Measurements from ENCODE around the gene SSH2. TPM values are rescaled to one million over a fixed set of nuclear protein-coding genes. Genes with fewer than 3 reads are reported as not detected.

Gene SSH2
- total and polyA plus RNA-seq, 5 experiments from 2014 or later: 27.1 to 73.9 (median 32.6) TPM

- H3K27ac Mint-ChIP-seq: peak overlapping the region; percentile 74 to 96 (median 85)
- H3K9me3 Mint-ChIP-seq: no peaks in the 10 kb centered on the region
- H3K4me3 Mint-ChIP-seq: peak overlapping the region; percentile 70 to 99 (median 87)
- no peak for DNase-seq
- peaks cover 3 to 35% (median 5%) of the 10 kb centered on the region in 3 donors for H3K36me3 Mint-ChIP-seq
- POLR2A ChIA-PET: interaction anchor here (0.5 to 1.5 kb wide), 4 partner anchors 34 to 56 kb away, joined by 3 to 5 read pairs (median 4); no protein-coding TSS in a partner anchor
- H3K27me3 Mint-ChIP-seq: no peaks in the 10 kb centered on the region
- ATAC-seq: no peak
- peaks cover 10 to 72% (median 47%) of the 10 kb centered on the region in 4 donors for H3K4me1 Mint-ChIP-seq
Observed at GRCh38 chr17:29757788-29758187, 172.2 kb downstream of the SSH2 start.

GRCh38 chr17:29753845-29754439 is 176.1 kb downstream of the SSH2 start:
- Mint-ChIP-seq H3K9me3 (no peaks in the 10 kb centered on the region), H3K27ac (peak overlapping the region in 4 of 10 donors; percentile 48 to 75 (median 62)), H3K27me3 (no peaks in the 10 kb centered on the region), H3K4me3 (no peak overlapping the region), H3K36me3 (peaks cover 0 to 61% (median 9%) of the 10 kb centered on the region in 3 donors), H3K4me1 (peaks cover 15 to 83% (median 52%) of the 10 kb centered on the region in 4 donors)
- POLR2A ChIA-PET: interaction anchor here (0.7 to 1.7 kb wide), 5 partner anchors 19 to 1309 kb away, joined by 3 to 7 read pairs (median 4); no protein-coding TSS in a partner anchor
- ATAC-seq (no peak), DNase-seq (no peak)

DNA sequence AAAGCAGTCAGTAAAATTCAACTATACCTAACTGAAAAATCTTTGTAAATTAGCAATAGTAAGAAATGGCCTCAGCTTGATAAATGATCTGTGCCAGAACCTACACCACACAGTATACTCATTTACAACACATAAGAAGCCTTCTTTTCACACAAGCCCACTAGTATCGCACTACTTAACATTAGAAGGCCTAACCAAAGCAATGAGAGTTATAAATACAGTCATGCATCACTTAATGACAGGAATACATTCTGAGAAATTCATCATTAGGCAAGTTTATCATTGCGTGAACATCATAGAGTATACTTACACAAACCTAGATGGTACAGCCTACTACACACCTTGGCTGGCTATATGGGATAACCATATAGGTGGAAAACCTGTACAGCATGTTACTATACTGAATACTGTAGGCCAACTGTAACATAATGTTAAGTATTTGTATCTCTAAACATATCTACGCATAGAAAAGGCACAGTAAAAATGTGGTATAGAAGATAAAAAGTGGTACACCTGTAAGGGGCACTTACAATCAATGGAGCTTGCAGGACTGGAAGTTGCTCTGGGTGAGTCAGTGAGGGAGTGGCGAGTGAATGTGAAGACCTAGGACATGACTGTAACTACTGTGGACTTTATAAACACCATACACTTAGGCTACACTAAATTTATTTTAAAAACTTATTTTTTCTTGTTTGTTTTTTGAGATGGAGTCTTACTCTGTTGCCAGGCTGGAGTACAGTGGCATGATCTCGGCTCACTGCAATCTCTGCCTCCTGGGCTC is 180.8 kb downstream of the SSH2 start:
- H3K4me3 Mint-ChIP-seq: peak overlapping the region in 5 of 10 donors; percentile 15 to 52 (median 36)

GRCh38 chr17:29748400-29748799 is 181.6 kb downstream of the SSH2 start:
- H3K4me3 Mint-ChIP-seq: no peak overlapping the region
- ATAC-seq (no peak), DNase-seq (no peak)
- H3K9me3 Mint-ChIP-seq: no peaks in the 10 kb centered on the region
- H3K27ac Mint-ChIP-seq: peak overlapping the region in 3 of 10 donors; percentile 63 to 73 (median 67)
- no peaks in the 10 kb centered on the region for H3K27me3 Mint-ChIP-seq
- H3K4me1 Mint-ChIP-seq: peaks cover 24 to 90% (median 80%) of the 10 kb centered on the region in 4 donors
- peaks cover 0 to 56% (median 9%) of the 10 kb centered on the region in 3 donors for H3K36me3 Mint-ChIP-seq
- POLR2A ChIA-PET: no interaction called here

More for the DNA sequence above, 180.8 kb downstream of the SSH2 start:
- Mint-ChIP-seq H3K36me3 (peaks cover 0 to 64% (median 9%) of the 10 kb centered on the region in 3 donors), H3K27me3 (no peaks in the 10 kb centered on the region), H3K4me1 (peaks cover 23 to 93% (median 77%) of the 10 kb centered on the region in 4 donors), H3K9me3 (no peaks in the 10 kb centered on the region), H3K27ac (peak overlapping the region in 5 of 10 donors; percentile 50 to 78 (median 63))
- POLR2A ChIA-PET: interaction anchor here (0.6 kb wide), 1 partner anchor 89 kb away, joined by 6 read pairs; no protein-coding TSS in a partner anchor
- ATAC-seq: no peak
- DNase-seq: no peak

GRCh38 chr17:29747660-29748059 is 182.4 kb downstream of the SSH2 start:
- ATAC-seq (no peak), DNase-seq (no peak)
- Mint-ChIP-seq H3K4me1 (peaks cover 25 to 90% (median 81%) of the 10 kb centered on the region in 4 donors), H3K9me3 (no peaks in the 10 kb centered on the region), H3K4me3 (peak overlapping the region in 7 of 10 donors; percentile 18 to 51 (median 23)), H3K27ac (peak overlapping the region in 9 of 10 donors; percentile 1 to 73 (median 36)), H3K36me3 (peaks cover 0 to 49% (median 6%) of the 10 kb centered on the region in 3 donors), H3K27me3 (no peaks in the 10 kb centered on the region)
- POLR2A ChIA-PET: no interaction called here

DNA sequence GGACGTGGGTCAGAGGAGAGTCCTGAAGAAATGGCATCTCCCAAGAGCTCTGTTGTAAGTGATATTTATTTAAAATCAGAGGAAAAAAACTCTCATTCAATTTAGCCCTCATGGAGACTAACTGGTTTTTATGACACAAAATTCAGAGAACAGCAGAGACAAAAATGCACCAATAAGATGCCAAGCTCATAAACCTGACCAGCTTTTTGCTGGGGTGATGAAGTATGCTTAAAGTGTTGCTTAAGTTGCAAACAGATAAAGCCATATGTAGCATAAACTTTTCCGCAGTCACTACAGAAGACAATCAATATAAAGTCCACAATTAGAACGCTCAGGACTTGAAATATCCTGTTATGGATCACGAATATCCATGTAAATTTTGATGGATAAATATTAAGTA is 183.4 kb downstream of the SSH2 start:
- no peak for ATAC-seq
- H3K27me3 Mint-ChIP-seq: no peaks in the 10 kb centered on the region
- H3K4me3 Mint-ChIP-seq: no peak overlapping the region
- DNase-seq: no peak
- peaks cover 24 to 89% (median 86%) of the 10 kb centered on the region in 4 donors for H3K4me1 Mint-ChIP-seq
- H3K27ac Mint-ChIP-seq: peak overlapping the region in 3 of 10 donors; percentile 2 to 73 (median 57)
- H3K9me3 Mint-ChIP-seq: no peaks in the 10 kb centered on the region
- peaks cover 0 to 49% (median 6%) of the 10 kb centered on the region in 3 donors for H3K36me3 Mint-ChIP-seq
- POLR2A ChIA-PET: interaction anchor here (0.7 kb wide), 2 partner anchors 13 to 84 kb away, joined by 3 to 5 read pairs; no protein-coding TSS in a partner anchor

DNA sequence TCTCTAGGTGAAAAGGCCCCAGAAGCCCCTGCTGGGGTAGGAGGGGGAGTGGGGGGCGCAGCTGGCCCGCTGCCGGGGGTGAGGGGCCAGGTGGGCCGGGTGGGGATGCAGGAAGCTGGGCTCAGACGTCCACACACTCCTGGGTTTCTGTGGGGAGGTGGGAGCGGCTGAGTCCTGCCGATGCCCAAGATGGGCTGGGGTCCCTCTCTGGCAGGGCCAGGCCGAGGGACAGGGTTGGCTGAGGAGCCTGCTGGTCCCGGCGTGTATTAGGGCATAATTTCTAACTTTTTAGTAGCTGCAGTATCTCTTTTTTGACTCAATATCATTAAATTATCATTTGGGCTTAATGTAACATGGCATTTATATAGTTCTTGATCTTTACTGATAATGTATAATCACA is 185.9 kb downstream of the SSH2 start:
- no peaks in the 10 kb centered on the region for H3K27me3 Mint-ChIP-seq
- DNase-seq (no peak), ATAC-seq (no peak)
- peak overlapping the region in 7 of 10 donors; percentile 17 to 73 (median 37) for H3K27ac Mint-ChIP-seq
- H3K36me3 Mint-ChIP-seq: peaks cover 0 to 28% (median 0%) of the 10 kb centered on the region in 3 donors
- no peak overlapping the region for H3K4me3 Mint-ChIP-seq
- POLR2A ChIA-PET: interaction anchor here (0.5 to 1.3 kb wide), 3 partner anchors 20 to 81 kb away, joined by 3 to 7 read pairs (median 3); no protein-coding TSS in a partner anchor
- peaks cover 25 to 94% (median 88%) of the 10 kb centered on the region in 4 donors for H3K4me1 Mint-ChIP-seq
- no peaks in the 10 kb centered on the region for H3K9me3 Mint-ChIP-seq

- Mint-ChIP-seq H3K27me3 (no peaks in the 10 kb centered on the region), H3K4me1 (peaks cover 23 to 80% (median 74%) of the 10 kb centered on the region in 4 donors), H3K27ac (peak overlapping the region; percentile 46 to 90 (median 82)), H3K4me3 (peak overlapping the region in 7 of 10 donors; percentile 4 to 54 (median 37)), H3K9me3 (no peaks in the 10 kb centered on the region), H3K36me3 (peaks cover 0 to 13% (median 0%) of the 10 kb centered on the region in 3 donors)
- no peak for DNase-seq
- ATAC-seq: no peak
- POLR2A ChIA-PET: interaction anchor here (0.7 to 1.7 kb wide), 5 partner anchors 9 to 60 kb away, joined by 3 to 7 read pairs (median 6); no protein-coding TSS in a partner anchor
Observed at GRCh38 chr17:29742210-29742513, 187.9 kb downstream of the SSH2 start.

- Mint-ChIP-seq H3K9me3 (no peaks in the 10 kb centered on the region), H3K4me3 (peak overlapping the region in 8 of 10 donors; percentile 14 to 67 (median 47)), H3K4me1 (peaks cover 22 to 70% (median 64%) of the 10 kb centered on the region in 4 donors), H3K27me3 (no peaks in the 10 kb centered on the region), H3K27ac (peak overlapping the region; percentile 79 to 91 (median 87)), H3K36me3 (peaks cover 0 to 19% (median 2%) of the 10 kb centered on the region in 3 donors)
- DNase-seq: peak in 1 of 10 donors; percentile 23
- ATAC-seq: peak; percentile 50 to 56
- POLR2A ChIA-PET: interaction anchor here (0.6 to 1.0 kb wide), 2 partner anchors 10 to 38 kb away, joined by 3 read pairs; no protein-coding TSS in a partner anchor
Observed at GRCh38 chr17:29740017-29740416, 190.0 kb downstream of the SSH2 start.

- Mint-ChIP-seq H3K27ac (peak overlapping the region; percentile 6 to 78 (median 61)), H3K4me1 (peaks cover 18 to 63% (median 45%) of the 10 kb centered on the region in 4 donors), H3K4me3 (peak overlapping the region in 1 of 10 donors; percentile 13), H3K9me3 (no peaks in the 10 kb centered on the region), H3K27me3 (no peaks in the 10 kb centered on the region), H3K36me3 (peaks cover 0 to 44% (median 2%) of the 10 kb centered on the region in 3 donors)
- no peak for DNase-seq
- no peak for ATAC-seq
- POLR2A ChIA-PET: interaction anchor here (1.2 to 1.3 kb wide), 2 partner anchors 20 to 30 kb away, joined by 4 to 6 read pairs; no protein-coding TSS in a partner anchor
Observed at GRCh38 chr17:29734640-29735039, 195.4 kb downstream of the SSH2 start.

- peak overlapping the region in 2 of 10 donors; percentile 6 to 15 for H3K4me3 Mint-ChIP-seq
- peaks cover 0 to 10% (median 0%) of the 10 kb centered on the region in 9 donors for H3K9me3 Mint-ChIP-seq
- POLR2A ChIA-PET: interaction anchor here (0.6 to 2.3 kb wide), 5 partner anchors 9 to 30 kb away, joined by 3 to 12 read pairs (median 3); no protein-coding TSS in a partner anchor
- peaks cover 28 to 73% (median 55%) of the 10 kb centered on the region in 4 donors for H3K4me1 Mint-ChIP-seq
- peaks cover 0 to 54% (median 13%) of the 10 kb centered on the region in 3 donors for H3K36me3 Mint-ChIP-seq
- no peak for ATAC-seq
- peak overlapping the region in 8 of 10 donors; percentile 29 to 99 (median 70) for H3K27ac Mint-ChIP-seq
- no peak for DNase-seq
- H3K27me3 Mint-ChIP-seq: no peaks in the 10 kb centered on the region
Observed at GRCh38 chr17:29733166-29733565, 196.9 kb downstream of the SSH2 start.

- H3K9me3 Mint-ChIP-seq: peaks cover 0 to 13% (median 0%) of the 10 kb centered on the region in 9 donors
- POLR2A ChIA-PET: interaction anchor here (0.6 to 2.3 kb wide), 4 partner anchors 10 to 29 kb away, joined by 3 to 12 read pairs (median 4); no protein-coding TSS in a partner anchor
- peaks cover 29 to 75% (median 61%) of the 10 kb centered on the region in 4 donors for H3K4me1 Mint-ChIP-seq
- H3K27me3 Mint-ChIP-seq: no peaks in the 10 kb centered on the region
- peak overlapping the region in 8 of 10 donors; percentile 29 to 99 (median 70) for H3K27ac Mint-ChIP-seq
- H3K4me3 Mint-ChIP-seq: peak overlapping the region in 2 of 10 donors; percentile 11 to 15
- H3K36me3 Mint-ChIP-seq: peaks cover 0 to 56% (median 15%) of the 10 kb centered on the region in 3 donors
- no peak for ATAC-seq
- no peak for DNase-seq
Observed at GRCh38 chr17:29732613-29733012, 197.4 kb downstream of the SSH2 start.

Measured in naive thymus-derived CD8-positive, alpha-beta T cell (primary cell).